OCI-M1 (cell line): ENCODE data around the gene LRRC55.
"Not testable (repeated sequence)": the region's sequence is repeated elsewhere in the genome, so short reads cannot be mapped to it uniquely, and the experiment has no call there.

Source experiments
- DNase-seq: peaks from one replicate; lab custom pipeline; 2025; lab: John Stamatoyannopoulos, UW

LRRC55 gene

GRCh38 chr11:57161351-57161750 lies 20.4 kb upstream of the LRRC55 start:
- no peak for DNase-seq

GRCh38 chr11:57162179-57162898 lies 19.4 kb upstream of the LRRC55 start:
- DNase-seq = peak; percentile 22

DNA sequence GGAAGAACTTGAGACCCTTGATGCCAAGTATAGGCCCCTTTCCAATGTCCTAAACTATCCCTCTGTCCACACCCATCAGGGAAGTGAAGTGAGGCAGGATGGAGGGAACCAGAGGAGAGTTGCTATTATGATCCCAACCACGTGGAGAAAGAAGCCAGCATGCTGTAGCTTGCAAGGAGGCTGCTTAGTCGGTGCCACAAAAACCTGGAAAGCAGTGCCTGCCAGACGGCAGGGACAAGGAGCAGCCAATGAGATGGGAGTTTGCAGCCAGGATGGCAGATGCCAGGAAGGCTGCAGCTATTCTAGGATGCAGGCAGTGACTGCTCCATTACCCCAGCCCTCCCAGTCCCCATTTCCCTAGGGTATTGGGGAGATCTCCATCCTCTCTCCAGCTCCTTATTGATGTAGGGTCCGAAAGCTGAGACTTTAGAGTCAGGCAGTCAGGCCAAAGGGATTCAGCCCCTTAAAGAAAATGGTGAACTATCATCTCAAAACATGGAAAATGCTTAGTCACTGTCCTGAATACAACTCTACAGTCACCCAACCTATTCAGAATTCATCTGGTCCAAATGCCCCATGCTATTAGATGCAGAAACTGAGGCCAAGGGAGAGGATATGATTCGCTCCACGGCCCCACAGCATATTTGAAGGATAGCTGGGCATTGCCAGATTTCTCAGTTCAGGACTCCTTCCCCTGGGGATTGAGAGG lies 18.4 kb upstream of the LRRC55 start:
- peak; percentile 12 for DNase-seq

GRCh38 chr11:57164317-57164716 lies 17.4 kb upstream of the LRRC55 start:
- DNase-seq = no peak

DNA sequence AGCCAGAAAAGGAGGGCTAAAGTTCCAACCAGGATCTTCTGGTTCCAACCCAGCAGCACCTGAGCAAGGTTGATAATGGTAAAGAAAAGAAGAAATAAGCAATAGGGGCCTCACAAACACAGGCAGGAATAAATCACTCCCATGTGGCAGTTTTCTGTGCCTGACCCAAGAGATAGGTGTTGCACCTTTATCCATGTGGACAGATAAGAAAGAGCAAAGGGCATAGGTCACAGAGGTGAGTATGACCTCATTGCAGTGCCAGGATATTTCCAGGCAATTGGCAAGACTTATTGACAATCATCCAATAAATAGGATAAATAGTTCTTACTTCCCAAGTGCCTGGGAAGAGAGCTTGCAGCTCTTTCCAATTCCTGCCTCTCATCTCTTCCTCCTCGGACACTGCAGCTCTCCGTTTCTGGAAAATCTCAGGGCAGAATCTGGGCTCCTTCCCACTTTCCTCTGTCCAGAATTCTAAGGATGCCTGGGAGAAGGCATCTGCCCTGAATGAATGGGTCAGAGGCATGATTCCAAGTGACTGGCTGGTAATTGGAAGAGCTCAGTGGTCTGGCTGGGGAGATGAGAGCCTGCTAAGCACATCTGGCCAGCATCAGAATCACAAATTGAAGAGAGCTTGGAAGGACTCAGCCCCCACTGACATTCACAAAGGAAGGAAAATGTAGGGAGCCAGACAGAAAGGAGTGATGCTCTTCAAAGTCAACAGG lies 14.5 kb upstream of the LRRC55 start:
- DNase-seq = no peak

DNA sequence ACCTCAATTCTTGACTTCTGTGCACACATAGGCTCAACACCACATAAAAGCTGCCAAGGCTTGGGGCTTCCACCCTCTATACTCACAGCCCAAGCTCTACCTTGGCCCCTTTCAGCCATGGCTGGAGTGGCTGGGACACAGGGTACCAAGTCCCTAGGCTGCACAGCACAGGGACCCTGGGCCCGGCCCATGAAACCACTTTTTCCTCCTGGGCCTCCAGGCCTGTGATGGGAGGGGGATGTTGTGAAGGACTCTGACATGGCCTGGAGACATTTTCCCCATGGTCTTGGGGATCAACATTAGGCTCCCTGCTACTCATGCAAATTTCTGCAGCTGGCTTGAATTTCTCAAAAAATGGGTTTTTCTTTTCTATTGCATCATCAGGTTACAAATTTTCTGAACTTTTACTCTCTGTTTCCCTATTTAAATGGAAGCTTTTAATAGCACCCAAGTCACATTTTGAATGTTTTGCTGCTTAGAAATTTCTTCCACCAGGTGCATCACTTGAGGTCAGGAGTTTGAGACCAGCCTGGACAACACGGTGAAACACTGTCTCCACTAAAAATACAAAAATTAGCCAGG lies 11.9 kb upstream of the LRRC55 start:
- not testable (repeated sequence) for DNase-seq

- DNase-seq = no peak
These were observed 9.7 kb upstream of the LRRC55 start for GRCh38 chr11:57172031-57172430.

GRCh38 chr11:57174656-57175055 lies 7.1 kb upstream of the LRRC55 start:
- DNase-seq = peak; percentile 31

DNA sequence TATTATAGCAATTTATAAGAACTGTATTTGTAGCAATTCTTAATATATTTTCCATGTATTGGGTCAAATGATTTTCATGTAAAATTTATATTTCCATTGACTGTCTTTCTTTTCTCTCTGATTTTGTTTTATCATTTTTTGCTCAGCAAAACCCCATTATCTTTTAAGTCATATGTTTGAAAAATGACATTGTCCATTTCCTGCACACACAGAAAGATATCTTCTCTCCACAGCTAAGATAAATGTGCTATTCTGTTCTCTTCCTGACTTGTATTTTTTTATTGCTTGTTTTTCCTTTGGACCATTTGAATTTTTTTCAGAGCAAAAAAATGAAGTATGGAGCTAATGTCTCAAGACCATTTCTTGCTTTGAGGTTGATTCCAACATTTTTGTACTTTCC lies 6.3 kb upstream of the LRRC55 start:
- DNase-seq = no peak

GRCh38 chr11:57178334-57178733 lies 3.4 kb upstream of the LRRC55 start:
- no peak for DNase-seq

DNA sequence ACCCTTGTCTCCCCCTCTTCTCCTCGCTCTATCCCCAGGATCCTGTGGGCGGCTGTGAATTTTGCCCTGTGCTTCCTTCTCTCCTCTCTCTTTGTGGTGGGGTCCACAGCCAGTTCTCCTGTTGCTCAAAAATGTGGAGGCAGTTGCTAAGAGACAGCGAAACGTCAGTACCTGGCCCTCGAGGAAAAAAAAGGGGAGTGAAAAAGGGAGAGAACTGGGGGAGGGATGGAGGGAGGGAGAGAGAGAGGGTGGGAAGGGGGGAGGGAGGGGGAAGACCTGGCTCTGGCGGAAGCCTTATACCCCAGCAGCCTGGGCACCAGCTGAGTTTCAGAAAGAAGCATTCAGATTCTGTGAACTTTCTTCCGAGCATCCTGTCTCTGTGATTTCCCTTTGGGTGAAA lies 2.1 kb upstream of the LRRC55 start:
- DNase-seq = no peak

GRCh38 chr11:57180081-57180561 lies 1.6 kb upstream of the LRRC55 start:
- DNase-seq = no peak

DNA sequence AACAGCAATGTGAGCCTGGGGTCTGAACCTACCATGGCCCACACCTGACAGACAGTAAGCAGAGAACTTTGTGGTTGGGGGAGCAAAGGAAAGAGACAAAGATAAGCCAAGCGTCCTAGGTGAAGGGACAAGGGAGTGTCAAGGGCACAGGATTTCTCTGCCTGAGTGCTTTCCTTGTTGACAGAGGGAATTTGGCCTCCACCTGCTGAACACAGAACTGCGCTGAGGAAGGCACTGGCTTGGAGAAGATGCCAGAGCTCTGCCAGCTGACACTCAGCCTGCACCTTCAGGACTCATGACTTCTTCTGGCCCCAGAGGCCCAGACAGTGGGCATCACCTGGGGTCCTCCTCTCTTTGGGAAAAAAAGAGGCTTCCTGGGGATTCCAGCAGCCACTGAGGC lies 789 bp upstream of the LRRC55 start:
- DNase-seq = no peak

DNA sequence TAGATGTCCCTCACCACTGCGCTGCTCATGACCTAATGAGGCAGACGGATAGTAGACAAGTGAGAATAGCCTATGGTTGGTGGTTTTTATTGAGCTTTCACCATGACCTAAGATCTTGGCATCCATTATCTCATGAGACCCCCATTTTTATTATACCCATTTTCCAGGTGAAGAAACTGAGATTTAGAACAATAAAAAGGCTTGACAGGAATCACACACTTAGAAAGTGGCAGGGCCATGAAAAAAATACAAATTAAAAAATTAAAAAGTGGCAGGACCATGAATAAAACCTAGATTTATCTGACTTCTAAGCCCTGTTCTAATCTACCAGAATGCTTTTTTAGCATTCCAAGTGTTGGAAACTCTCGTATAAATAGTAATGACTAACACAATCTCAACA lies 1.1 kb downstream of the LRRC55 start:
- no peak for DNase-seq

- DNase-seq = no peak
These were observed 8.8 kb downstream of the LRRC55 start for GRCh38 chr11:57190548-57190947.

- DNase-seq = no peak
These were observed 9.8 kb downstream of the LRRC55 start for GRCh38 chr11:57191311-57192219.

DNA sequence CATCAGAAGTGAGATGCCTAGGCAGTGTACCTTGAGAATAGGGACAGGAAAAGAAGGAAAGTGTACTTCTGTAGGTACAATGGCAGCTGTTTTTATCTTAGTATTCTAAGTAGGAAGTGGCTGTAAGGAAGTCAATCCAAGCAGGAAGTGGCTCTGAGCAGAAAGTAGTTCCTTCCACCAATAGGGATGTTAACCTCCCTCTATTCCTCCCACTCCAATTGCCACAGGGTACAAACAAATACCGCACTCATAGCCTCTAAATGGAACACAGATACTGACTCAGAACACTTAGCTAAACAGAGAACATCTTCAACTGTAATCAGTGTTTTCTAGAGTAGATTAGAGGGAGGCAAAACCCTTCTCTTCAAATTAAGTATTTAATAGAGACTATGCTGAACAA lies 10.6 kb downstream of the LRRC55 start:
- DNase-seq = no peak

DNA sequence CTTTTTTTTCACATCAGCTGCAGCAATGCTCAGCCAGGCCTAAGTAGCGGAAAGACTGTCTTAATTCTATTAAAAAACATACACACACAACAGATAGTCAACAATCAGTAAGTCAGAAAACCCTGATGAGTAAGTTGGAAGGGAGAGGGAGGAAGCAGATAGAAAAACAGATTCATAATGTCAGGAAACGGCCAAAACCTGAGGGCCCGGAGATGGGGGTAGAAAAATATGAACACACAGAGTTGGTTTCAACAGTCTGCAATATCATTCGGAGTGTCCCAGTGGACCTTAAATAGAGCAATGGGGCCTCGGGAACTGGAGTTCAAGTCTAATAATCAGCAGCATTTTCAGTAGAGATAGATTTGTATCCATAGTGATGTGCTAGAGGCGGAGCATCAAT lies 14.8 kb downstream of the LRRC55 start:
- no peak for DNase-seq

- no peak for DNase-seq
These were observed 16.0 kb downstream of the LRRC55 start for GRCh38 chr11:57197762-57198161.

DNA sequence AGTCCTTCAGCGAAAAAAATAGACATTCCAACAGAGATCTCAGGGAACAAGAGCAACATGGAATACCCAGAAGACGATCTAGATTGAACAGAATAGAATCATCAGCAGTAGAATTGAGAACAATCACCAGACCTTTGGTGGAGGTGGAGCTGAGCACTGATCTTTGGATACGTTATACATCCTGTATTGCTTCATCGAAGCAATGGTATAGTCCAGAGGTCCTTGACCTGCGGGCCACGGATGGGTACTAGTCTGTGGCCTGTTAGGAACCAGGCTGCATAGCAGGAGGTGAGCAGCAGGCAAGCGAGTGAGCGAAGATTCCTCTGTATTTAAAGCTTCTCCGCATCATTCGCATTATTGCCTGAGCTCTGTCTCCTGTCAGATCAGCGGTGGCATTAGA lies 17.6 kb downstream of the LRRC55 start:
- DNase-seq = no peak

GRCh38 chr11:57200917-57201316 lies 19.2 kb downstream of the LRRC55 start:
- no peak for DNase-seq

GRCh38 chr11:57202281-57202680 lies 20.5 kb downstream of the LRRC55 start:
- DNase-seq = no peak
